Measurements from ENCODE around the gene NABP2. TPM values are rescaled to one million over a fixed set of nuclear protein-coding genes. Genes with fewer than 3 reads are reported as not detected.

NABP2 gene
- total RNA-seq, 1 donor from 2014 or later, result 23.7 TPM

GRCh38 chr12:56230432-56231183 lies 6.5 kb downstream of the NABP2 start:
- H3K27ac Mint-ChIP-seq, result no peak overlapping the region

GRCh38 chr12:56231184-56231582 lies 7.0 kb downstream of the NABP2 start:
- DNase-seq (ENCODE audit: low spot score in 2 of 2, unreplicated experiment in 2 of 2), result no peak
- no peak overlapping the region for H3K27ac Mint-ChIP-seq

More at GRCh38 chr12:56230432-56231183, 6.5 kb downstream of the NABP2 start:
- H3K4me1 Mint-ChIP-seq, result no peaks in the 10 kb centered on the region
- H3K9me3 Mint-ChIP-seq, result no peaks in the 10 kb centered on the region
- no peak overlapping the region for H3K4me3 Mint-ChIP-seq
- no peak for TF ChIP-seq CTCF (IDR thresholded peaks at IDR 0.05; ENCODE audit: unreplicated experiment)
- no peak for DNase-seq (ENCODE audit: low spot score in 2 of 2, unreplicated experiment in 2 of 2)
- no peaks in the 10 kb centered on the region for H3K27me3 Mint-ChIP-seq (ENCODE audit: low read depth)
- H3K36me3 Mint-ChIP-seq, result peaks cover 4% of the 10 kb centered on the region

GRCh38 chr12:56234746-56235436 lies 10.7 kb downstream of the NABP2 start:
- Mint-ChIP-seq H3K4me3 (no peak overlapping the region), H3K9me3 (no peaks in the 10 kb centered on the region), H3K27ac (no peak overlapping the region), H3K36me3 (peaks cover 1% of the 10 kb centered on the region), H3K27me3 (ENCODE audit: low read depth) (no peaks in the 10 kb centered on the region), H3K4me1 (no peaks in the 10 kb centered on the region)
- DNase-seq (ENCODE audit: low spot score in 2 of 2, unreplicated experiment in 2 of 2), result no peak
- no peak for TF ChIP-seq CTCF (IDR thresholded peaks at IDR 0.05; ENCODE audit: unreplicated experiment)

More at GRCh38 chr12:56231184-56231582, 7.0 kb downstream of the NABP2 start:
- peaks cover 2% of the 10 kb centered on the region for H3K36me3 Mint-ChIP-seq
- no peak overlapping the region for H3K4me3 Mint-ChIP-seq
- no peak for TF ChIP-seq CTCF (IDR thresholded peaks at IDR 0.05; ENCODE audit: unreplicated experiment)
- H3K27me3 Mint-ChIP-seq (ENCODE audit: low read depth), result no peaks in the 10 kb centered on the region
- no peaks in the 10 kb centered on the region for H3K4me1 Mint-ChIP-seq
- no peaks in the 10 kb centered on the region for H3K9me3 Mint-ChIP-seq

- H3K27ac Mint-ChIP-seq, result no peak overlapping the region
- no peaks in the 10 kb centered on the region for H3K9me3 Mint-ChIP-seq
Measured at GRCh38 chr12:56236091-56236490, 11.9 kb downstream of the NABP2 start.

GRCh38 chr12:56236985-56237384 lies 12.8 kb downstream of the NABP2 start:
- Mint-ChIP-seq H3K4me3 (no peak overlapping the region), H3K27me3 (ENCODE audit: low read depth) (no peaks in the 10 kb centered on the region), H3K9me3 (no peaks in the 10 kb centered on the region), H3K27ac (no peak overlapping the region), H3K36me3 (peaks cover 16% of the 10 kb centered on the region), H3K4me1 (no peaks in the 10 kb centered on the region)
- no peak for TF ChIP-seq CTCF (IDR thresholded peaks at IDR 0.05; ENCODE audit: unreplicated experiment)
- DNase-seq (ENCODE audit: low spot score in 2 of 2, unreplicated experiment in 2 of 2), result no peak

More at GRCh38 chr12:56236091-56236490, 11.9 kb downstream of the NABP2 start:
- H3K4me1 Mint-ChIP-seq, result no peaks in the 10 kb centered on the region
- no peak for TF ChIP-seq CTCF (IDR thresholded peaks at IDR 0.05; ENCODE audit: unreplicated experiment)
- no peak overlapping the region for H3K4me3 Mint-ChIP-seq
- no peaks in the 10 kb centered on the region for H3K27me3 Mint-ChIP-seq (ENCODE audit: low read depth)
- H3K36me3 Mint-ChIP-seq, result peaks cover 8% of the 10 kb centered on the region
- no peak for DNase-seq (ENCODE audit: low spot score in 2 of 2, unreplicated experiment in 2 of 2)
